HG02970 (cell line): Measurements from ENCODE around the gene HOXB9.

ENCODE experiments used
- ATAC-seq: cut with Tn5 transposase; IDR thresholded peaks from one replicate; pipeline ENCODE4 v1.9.1; 2021; ENCODE audit warnings: mild to moderate bottlenecking, moderate library complexity, moderate number of reproducible peaks; ENCODE audit not compliant: unreplicated experiment, low FRiP score

HOXB9 gene

DNA sequence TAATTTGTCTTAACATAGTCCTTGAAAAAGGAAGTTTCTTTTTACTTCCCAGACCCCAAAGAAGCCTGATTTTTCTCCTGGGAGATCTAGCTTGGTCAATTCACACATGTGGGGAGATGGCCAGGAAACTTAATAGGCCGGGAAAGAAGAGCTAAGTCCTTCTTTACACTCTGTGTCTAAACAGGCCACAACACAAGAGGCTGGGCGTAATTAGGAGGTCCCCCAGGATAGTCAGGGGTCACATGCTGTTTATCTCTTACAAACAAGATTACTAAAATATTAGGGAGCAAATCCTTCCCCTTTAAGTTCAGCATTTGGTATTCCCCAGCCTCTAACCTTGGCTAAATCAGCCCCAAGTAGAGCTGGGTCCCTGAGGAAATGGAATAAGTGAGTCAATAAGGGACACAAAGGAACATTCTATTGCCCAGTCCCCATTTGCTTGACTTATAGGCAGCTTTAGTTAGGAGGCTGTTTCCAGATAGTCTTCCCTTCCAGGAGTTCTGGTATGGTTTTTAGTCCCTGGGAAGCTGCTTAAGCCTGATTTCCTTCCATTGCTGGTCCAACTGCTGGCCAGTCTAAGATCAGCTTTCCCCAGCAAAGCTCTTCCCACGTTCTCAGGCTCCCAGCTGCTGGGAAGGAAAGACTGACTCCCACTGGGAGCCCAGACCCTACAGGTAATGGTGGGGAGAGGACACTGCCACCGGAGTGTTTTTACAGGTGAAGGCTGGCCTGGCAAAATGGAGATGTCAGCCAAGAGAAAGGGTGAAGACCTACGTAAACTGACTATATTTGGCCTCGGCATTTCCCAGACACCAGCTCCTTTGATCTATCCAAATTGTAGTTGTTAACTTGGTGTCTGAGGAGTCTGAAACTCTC, 14.1 kb upstream of the HOXB9 start:
- ATAC-seq = no peak

DNA sequence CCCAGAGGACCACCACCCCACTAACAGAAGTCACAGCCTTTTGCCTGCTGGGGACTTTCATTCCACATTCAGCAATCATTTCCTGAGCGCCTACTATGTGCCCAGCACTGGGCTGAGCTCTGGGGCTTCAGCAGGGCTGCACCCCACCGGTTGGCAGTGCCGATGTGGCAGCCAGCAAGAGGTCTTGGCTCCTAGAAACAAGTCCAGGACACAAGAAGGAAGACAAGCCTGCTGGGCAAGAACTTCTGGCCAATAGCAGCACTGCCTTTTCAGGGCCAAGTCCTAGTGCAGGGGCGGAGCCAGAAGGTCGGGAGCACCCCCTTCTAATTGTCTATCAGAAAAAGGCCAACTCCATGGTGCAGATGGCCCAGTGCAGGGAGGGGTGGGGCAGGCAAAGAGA, 13.0 kb upstream of the HOXB9 start:
- no peak for ATAC-seq

DNA sequence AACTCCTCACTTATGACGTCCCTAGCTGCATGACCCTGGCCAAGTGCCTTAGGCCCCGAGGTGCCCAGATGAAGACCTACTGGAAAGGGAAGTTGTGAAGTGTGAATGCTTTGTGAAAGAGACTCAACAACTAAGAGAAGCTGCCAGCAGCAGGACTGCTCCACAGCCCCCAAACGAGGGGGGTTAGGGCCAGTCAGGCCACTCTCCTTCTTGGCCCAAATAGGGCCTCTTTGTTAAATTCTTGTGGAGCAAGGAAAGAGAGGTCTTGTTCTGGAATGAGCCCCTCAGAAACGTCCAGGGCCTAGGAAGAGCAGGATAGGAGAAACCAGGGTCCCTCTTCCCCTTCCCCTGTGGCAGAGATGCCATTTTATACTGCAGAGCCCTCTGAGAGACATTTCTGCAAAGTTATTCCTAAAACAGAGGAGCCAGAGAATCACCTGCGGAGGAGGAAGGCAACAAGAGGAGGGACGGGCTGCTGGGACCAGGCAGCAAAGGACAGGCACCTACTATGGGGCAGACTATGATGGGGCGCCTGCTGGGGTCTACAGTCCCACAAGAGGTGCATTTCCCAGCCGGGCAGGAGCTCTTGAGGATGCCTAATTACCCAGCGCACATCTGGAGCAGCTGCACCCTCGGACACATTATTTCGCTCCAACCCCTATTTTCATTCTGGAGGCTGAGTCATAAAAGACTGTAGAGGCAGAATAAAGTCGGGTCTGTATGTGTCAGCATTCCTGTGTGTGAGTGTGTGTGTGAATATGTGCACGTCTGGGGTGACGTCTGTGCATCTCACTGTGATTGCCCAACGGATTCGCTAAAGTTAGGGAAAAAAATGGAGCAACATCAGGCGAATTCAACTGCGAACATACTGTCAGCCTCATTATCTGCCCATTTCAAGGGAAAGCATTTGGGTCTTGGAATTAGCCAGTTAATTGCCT, 11.4 kb upstream of the HOXB9 start:
- ATAC-seq = no peak

DNA sequence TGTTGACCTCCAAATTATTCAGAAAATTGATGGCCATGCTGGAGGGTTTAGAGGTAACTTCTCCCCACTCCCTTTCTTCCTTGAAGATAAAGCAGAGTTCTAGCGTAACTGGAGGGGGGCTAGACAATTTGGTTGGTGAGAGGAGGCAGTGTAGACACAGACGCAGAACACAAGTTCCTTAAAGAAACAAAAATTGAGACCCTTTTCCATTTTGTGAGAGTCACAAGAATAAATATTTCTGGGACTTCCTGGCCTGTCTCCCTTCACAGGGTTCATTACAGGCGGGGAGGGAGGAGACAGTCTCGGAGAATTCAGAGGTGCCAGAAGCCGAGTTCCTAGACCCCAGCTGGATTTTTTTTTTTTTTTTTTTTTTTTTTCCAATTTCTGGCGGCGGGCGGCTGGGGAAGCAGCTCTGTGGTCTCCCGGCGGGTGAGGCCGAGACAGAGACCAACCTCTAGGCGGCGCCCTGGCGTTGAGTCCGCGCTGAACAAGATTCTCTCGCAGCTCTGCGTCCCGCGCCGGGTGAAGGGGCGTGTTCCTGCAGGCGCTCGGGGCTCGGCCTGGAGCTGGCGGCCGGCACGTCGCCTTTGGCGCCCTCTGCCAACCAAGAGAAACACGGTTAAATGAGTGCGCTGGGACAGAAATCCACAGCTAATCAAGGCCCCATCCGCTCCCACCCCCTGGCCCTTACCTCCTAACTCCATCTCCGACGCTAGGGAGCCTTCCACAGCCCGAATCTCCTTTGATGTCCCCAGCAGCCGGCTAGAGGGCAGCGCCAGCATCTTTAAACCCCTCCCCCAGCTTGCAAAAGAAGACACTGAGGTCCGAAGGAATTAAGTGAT, 10.2 kb upstream of the HOXB9 start:
- no peak for ATAC-seq

DNA sequence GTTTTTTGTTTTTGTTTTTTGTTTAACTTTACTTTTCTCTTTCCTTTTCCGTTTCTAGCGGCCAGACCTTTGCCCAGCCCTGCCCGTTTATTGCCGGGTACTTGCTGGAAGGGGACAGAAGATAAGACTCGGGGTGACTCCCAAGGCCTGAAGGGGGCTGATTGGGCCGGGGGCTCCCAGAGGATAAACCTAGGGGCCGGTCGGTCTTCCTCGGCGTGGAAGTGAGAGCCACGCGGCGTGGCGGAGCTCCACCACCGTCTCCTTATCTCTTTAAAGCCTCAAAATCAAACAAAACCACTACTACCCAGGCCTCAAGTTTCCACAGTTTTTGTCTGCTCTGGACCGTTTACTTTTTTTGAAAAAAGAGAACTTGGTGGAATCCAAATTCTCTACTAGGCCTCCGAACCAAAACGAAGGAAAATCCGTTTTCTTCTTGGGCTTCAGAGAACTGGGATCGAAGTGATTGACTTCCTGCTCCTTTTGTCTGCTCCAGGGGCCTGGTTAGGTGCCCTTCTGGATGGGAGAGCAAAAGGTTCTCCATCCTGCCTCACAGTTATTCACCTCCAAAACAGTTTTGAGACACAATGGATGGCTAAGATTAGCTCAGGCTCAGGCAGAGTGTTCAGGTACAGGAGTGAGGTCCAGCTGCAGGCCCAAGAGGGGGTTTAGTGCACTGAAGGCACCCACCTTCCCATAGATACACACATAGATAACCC, 8.5 kb upstream of the HOXB9 start:
- ATAC-seq = no peak

DNA sequence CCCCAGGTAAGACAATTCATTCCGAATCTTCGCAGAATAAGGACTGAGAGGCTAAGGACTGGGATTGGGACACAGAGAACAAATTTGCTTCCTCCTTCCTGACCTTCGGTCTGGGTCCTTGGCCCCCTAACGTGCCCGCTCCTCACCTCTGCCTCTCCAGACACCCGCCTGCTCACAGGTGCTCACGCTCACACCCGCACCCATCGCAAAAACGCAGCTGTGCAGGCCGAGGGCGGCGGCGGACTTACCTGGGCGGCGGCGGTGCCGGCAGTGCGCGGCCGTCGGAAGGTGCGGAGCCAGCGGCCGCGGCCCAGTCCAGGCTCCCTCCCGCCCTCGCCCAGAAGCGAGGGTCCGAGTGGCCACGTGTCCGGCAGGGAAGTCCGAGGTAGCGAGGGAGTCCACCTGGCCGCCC, 7.1 kb upstream of the HOXB9 start:
- no peak for ATAC-seq

DNA sequence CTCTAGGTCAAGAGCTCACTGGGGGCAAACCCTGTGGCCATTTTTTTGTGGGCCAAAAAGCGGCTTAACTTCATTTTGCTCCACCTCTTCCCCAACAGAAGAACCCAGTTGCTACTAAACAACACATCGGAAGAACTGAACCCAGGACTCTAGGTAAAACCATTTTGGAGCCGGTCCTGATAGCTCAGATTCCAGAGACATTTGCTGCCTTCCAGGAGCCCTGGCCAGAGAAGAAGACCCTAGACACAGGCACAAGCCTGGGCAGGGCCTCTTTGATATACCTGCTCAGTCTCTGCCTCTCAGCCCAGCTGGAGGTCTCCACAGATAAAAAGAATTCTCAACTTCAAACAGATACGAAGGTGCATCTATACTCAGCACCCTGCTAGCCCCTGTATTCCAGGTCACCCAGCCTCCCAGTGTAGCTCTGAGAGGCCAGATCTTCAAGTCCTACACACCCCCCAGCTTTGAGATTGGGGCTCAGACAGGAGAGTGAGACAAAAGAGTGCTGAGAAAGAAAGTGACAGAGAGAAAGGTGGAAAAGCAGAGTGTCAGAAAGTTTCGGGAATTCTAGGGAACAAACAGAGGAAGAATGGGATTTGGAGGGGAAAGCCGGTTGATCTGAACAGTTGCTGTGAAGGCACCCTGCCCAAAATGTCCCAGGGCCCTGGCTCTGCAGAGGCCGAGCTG, 6.6 kb upstream of the HOXB9 start:
- ATAC-seq = no peak

DNA sequence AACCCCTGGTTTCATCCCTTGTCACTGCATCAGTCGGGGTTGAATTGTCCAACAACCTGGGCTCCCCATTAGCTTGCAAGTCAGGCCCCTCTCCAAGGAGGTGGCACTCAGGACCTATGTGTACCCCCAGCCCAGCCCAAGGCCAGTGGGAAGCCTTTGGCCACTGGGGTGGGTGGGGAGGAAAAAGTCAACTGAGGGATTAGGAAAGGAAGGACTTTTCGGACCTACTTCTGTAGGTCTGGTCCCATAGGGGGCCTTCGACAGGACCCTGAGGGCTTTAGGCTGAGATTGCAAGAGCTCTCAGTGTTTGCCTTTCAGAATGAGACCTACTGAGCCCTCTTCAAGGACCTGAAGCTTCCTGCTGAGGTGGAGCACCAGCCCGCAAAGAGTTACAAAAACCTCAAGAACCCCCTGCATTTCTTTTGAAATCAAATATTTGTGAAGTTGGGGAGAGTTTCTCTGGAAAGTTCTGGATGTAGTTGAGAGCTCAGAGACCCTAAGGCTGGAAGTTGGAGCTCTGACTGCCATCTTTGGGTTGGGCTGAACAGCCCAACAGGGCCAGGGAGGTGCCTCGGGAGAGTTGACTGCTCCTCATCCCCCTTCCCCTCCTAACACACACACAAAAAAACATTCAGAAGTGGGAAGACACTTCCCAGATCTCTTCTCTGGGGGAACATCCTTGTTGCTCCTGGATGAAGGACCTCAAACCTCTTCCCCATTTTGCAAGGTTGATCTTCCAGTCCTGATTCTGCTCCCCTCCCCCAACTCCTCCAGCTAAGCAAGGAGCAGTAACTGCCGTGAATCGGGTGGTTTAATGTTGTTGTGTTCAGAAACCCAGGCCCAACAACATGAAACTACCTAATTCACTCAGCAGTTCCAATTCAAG, 5.8 kb upstream of the HOXB9 start:
- ATAC-seq = no peak

DNA sequence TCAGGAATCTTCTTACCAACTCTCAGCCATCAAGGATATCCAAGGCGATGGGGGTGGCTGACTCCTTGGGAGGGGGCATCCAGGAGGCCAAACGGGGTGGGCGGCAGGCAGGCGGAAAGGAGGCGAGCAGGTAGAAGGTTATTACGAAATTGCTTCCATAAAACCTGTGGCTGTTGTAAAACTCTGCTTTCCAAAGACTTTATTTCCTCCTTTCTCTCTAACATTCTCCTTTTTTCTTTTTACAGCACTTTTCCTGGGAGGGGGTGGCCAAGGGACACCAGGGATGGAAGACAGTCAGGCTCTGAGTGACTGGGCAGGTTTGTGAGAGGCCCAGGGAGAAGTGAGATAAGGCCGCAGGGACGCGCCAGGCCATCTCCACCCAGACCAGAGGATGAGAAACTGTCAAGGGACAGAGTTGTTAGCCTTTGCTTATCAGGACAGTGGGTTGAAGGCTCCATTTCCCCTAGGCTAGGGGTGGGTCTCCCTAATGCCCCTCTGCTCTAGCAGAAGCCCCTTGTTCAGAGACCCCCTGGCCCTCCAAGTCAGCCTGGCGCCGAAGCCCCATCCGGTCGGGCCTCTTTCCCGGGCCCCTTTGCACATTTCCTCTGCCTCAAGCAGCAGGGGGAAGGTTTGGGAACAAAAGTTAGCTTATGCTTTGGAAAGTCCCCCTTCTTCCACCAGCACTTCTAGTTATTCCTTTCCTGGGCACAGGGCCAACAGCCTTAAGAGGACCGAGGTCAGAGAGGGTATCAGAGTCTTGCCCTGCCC, 5.0 kb upstream of the HOXB9 start:
- no peak for ATAC-seq

DNA sequence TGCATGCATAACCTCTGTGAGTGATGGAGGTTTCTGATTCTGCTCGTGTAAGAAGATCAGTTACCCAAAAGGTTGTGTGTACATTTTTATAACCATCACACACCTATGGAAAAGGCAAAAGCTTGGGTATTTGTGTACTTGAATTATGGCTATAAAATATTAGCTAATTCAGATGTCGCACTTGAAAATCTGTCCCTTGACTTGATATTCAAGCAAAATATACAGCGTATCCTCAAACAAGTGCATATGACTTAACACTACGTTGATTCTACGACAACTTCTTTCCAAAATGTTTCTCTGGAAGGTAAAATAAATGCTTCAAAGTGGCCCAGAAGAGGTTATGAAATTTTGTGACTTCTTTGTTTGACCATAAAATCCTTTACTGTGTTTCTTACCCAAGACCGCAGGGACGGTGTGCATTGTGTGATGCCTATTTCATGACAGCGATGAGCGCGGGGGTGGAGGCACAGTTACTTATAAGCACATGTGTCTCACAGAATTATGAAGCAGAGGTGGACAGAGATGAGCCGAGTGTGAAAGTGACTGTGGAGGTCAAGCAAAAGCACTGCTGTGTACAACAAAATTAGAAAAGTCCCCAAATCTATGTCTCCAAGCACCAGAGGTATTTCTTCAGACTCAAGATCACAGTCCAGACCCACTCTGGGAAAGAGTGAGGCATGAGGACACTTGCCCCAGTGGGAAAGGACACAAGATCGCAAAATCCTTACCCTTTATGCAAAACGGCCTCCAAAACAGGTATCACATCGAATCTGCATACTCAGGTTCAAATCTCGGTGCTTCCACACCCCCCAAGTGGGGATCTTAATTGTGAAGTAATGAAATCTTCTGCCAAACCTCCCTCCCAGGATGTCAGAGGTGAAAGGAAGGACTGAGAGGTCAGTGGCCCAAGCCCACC, 4.1 kb upstream of the HOXB9 start:
- ATAC-seq = no peak

DNA sequence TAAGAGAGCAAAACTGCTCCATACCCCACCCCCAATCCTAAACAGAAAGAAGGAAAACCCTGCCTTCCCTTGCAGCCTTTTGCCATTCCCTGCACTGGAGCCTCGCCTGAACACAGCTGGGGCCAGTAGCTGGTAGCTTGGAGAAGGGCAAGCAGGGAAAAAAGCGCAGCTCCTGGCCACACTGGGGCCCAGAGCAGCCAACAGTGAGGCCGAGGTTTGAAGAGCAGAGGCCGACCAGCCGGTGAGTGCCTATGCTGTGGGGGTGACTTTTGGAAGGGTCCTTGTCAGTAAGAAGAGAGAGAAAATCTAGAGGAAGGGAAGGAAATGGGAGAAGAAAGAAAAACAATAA, 3.2 kb upstream of the HOXB9 start:
- no peak for ATAC-seq

DNA sequence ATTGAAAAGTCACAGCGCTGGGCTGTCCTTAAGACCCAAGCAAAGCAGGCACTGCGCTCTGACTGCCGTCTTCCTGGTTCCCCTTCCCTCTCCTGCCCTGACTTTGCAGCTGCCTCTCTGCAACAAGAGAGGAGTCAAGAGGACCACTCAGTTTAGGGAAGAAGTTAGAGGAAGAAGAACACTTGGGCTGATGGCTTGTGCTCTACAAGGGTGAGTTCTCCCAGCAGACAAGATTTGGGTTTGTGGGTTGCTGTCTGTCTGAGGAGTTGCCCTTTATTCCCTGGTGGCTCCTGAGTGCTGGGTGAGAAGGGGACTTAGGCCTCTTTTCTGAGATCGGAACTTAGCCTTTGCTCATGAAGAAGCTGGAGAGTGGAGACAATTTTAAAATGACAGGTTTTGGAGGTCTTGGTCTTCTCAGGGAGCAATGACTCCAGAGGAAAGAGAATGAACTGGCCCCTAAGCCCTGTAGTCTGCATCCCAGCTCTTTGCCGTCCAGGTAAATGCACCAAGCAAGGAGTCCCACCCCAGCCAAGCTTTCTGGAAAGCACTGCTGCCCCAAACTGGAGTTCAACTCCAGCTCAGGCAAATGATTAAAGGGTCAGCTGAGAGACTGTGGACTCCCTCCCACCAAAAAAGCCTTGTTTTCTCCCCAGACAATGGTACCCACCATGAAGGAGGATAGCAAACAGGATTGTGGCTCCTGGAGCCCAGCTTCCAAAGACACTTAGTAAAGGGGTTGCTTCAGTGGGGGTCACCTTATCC, 2.7 kb upstream of the HOXB9 start:
- no peak for ATAC-seq

DNA sequence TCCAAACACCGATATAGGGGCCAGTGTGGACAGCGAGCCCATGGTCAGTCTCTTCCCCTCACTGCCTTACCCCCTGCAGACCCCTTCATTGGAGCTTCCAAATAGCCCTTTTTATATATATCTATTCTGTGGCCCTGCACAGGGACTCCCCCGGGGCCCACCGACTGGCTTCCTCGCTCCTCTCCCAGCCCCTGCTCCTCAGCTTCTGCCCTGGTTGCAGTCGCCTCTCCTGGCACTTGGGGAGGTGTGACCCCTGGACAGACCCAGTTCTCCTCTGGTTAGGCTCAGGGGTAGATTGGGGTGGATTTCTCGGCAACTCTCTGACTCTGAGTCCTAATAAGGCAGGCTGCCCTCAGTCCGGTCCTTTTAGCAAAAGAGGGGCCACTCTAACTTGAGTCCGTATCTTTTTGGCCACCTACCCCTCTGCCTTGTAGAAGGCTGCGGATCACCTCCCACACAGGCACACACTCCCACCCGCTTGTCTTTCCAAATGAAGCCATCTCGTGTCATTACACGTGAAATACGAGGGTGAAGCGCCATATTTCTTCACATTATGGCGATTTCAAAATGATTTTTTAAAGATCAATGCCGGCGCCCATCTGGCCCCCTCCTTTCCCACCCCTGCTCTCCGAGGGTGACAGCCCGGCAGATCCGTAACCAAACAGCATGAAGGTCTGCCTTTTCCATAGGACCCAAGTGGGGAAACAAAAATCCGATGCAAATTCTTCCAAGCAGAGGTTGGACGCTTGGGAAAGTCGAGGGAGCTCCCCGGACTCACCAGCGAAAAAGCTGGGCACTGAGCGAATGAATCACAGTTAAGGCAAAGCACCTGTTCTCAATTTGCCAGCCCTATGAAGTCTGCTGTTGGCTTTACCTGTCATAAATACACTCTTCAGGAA, 1.7 kb upstream of the HOXB9 start:
- ATAC-seq = no peak

DNA sequence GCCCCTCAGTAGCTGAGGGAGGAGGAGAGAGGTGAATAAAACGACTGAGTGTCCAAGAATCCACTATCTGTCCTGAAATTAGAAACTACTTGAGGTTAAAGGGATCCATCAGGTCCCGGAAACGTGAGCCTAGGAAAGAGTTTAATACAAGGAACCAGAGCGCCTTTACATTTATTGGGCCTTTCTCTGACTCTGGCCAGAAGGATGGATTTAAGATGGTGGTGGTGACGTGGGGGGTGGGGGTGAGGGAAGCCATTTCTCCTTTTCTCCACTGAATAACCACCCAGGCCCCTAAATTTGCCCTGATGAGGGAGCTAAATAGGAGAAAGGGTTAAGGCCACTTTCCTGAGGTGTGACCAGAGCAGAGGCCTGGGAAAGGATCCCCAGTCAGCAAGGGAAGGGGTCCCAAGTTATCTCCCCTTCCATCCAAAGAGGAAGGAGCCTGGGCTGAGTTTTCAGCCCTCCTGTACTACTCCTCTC, 1.0 kb upstream of the HOXB9 start:
- no peak for ATAC-seq
